ENCODE data around the gene GSK3B. TPM values are rescaled to one million over a fixed set of nuclear protein-coding genes. Genes with fewer than 3 reads are reported as not detected.

Gene GSK3B
- total and polyA plus RNA-seq, 2 donors (not counting 3 experiments of a cell fraction or from before 2014, with no cell fraction given): 22.1 to 50.1 TPM

DNA sequence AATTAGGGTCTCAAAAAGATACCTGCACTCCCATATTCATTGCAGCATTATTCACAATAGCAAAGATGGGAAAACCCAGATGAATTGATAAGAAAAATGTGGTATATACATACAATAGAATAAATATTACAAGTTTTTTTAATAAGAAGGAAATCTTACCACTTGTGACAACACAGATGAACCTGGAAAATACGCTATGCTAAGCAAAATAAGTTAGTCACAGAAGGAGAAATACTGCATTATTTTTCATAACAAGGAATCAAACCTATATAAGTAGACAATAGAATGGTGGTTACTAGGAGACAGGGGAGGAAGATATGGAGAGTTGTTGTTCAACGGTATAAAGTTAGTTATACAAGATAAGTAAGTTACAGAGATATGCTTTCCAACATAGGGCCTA lies 130.0 kb downstream of the GSK3B start:
- CTCF ChIA-PET: no interaction called here
- Histone ChIP-seq H3K27ac (ENCODE audit: insufficient read depth, low read depth, low read length) (no peak overlapping the region), H4K20me1 (replicated peaks; ENCODE audit: control insufficient read depth, extremely low read depth, insufficient read depth, low read length) (peaks cover 11% of the 10 kb centered on the region), H3K9ac (replicated peaks; ENCODE audit: extremely low read depth, insufficient read depth, low read length) (no peak overlapping the region), H3K36me3 (ENCODE audit: control insufficient read depth in 2 of 2, extremely low read depth in 1 of 2, insufficient read depth in 2 of 2, low read length in 2 of 2) (peaks cover 2% of the 10 kb centered on the region in 2 experiments), H3K4me2 (ENCODE audit: insufficient read depth, low read length) (no peak overlapping the region), H3K27me3 (ENCODE audit: control insufficient read depth in 2 of 2, insufficient read depth in 2 of 2, low read length in 2 of 2) (no peaks in the 10 kb centered on the region), H2AFZ (ENCODE audit: low read depth, low read length) (no peak overlapping the region), H3K4me1 (ENCODE audit: control insufficient read depth, extremely low read depth, insufficient read depth, low read length) (no peaks in the 10 kb centered on the region), H3K79me2 (ENCODE audit: control insufficient read depth, insufficient read depth, low read length) (peaks cover 71% of the 10 kb centered on the region), H3K9me3 (replicated peaks; ENCODE audit: control insufficient read depth, insufficient read depth, low read length) (no peaks in the 10 kb centered on the region), H3K4me3 (replicated peaks in 1 of 3; ENCODE audit: insufficient read depth in 1 of 3, low read depth in 1 of 3, low read length in 3 of 3) (no peak overlapping the region), H3K9me1 (replicated peaks; ENCODE audit: control insufficient read depth, extremely low read depth, insufficient read depth, low read length) (peaks cover 5% of the 10 kb centered on the region)
- TF ChIP-seq POLR2A (IDR thresholded peaks at IDR 0.05; ENCODE audit: low read depth, low read length) (no peak), EZH2 (IDR thresholded peaks at IDR 0.05; ENCODE audit: borderline replicate concordance, low read depth, low read length, severe bottlenecking) (no peak), CTCF (IDR thresholded peaks at IDR 0.05; ENCODE audit: extremely low read depth in 1 of 2, insufficient read depth in 1 of 2, low read depth in 1 of 2, low read length in 2 of 2) (no peak), FOS (IDR thresholded peaks at IDR 0.05; ENCODE audit: borderline replicate concordance, insufficient read depth, low read length) (no peak), GATA2 (IDR thresholded peaks at IDR 0.05; ENCODE audit: insufficient read depth, insufficient read length, low read depth, low read length) (no peak)
- TF ChIP-seq, protein P1, sequence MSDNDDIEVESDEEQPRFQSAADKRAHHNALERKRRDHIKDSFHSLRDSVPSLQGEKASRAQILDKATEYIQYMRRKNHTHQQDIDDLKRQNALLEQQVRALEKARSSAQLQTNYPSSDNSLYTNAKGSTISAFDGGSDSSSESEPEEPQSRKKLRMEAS (IDR thresholded peaks at IDR 0.05; ENCODE audit: insufficient read depth, insufficient read length): no peak
- no peak for DNase-seq (ENCODE audit: low read depth, low spot score)
- dilution Hi-C loops (cut with MboI; ENCODE audit: extremely low pct_ligation_motif_present, low sequenced_read_pairs): no loop called here
- FAIRE-seq: no peak
- BruUV-seq (replicated peaks): no TSS peak
- intact Hi-C loops (cut with micrococcal nuclease): no loop called here
- POLR2A ChIA-PET: no interaction called here

GRCh38 chr3:119955972-119956371 lies 138.3 kb downstream of the GSK3B start:
- Histone ChIP-seq H3K9me1 (replicated peaks; ENCODE audit: control insufficient read depth, extremely low read depth, insufficient read depth, low read length) (peaks cover 5% of the 10 kb centered on the region), H2AFZ (ENCODE audit: low read depth, low read length) (no peak overlapping the region), H3K36me3 (ENCODE audit: control insufficient read depth in 2 of 2, extremely low read depth in 1 of 2, insufficient read depth in 2 of 2, low read length in 2 of 2) (no peaks in the 10 kb centered on the region), H3K27ac (ENCODE audit: insufficient read depth, low read depth, low read length) (no peak overlapping the region), H3K4me2 (ENCODE audit: insufficient read depth, low read length) (no peak overlapping the region), H3K27me3 (ENCODE audit: control insufficient read depth in 2 of 2, insufficient read depth in 2 of 2, low read length in 2 of 2) (no peaks in the 10 kb centered on the region), H3K79me2 (ENCODE audit: control insufficient read depth, insufficient read depth, low read length) (peaks cover 69% of the 10 kb centered on the region), H3K9ac (replicated peaks; ENCODE audit: extremely low read depth, insufficient read depth, low read length) (no peak overlapping the region), H3K4me1 (ENCODE audit: control insufficient read depth, extremely low read depth, insufficient read depth, low read length) (no peaks in the 10 kb centered on the region), H4K20me1 (replicated peaks; ENCODE audit: control insufficient read depth, extremely low read depth, insufficient read depth, low read length) (peaks cover 9% of the 10 kb centered on the region), H3K9me3 (replicated peaks; ENCODE audit: control insufficient read depth, insufficient read depth, low read length) (no peaks in the 10 kb centered on the region), H3K4me3 (replicated peaks in 1 of 3; ENCODE audit: insufficient read depth in 1 of 3, low read depth in 1 of 3, low read length in 3 of 3) (no peak overlapping the region)
- no peak for TF ChIP-seq CTCF (IDR thresholded peaks at IDR 0.05; ENCODE audit: extremely low read depth in 1 of 2, insufficient read depth in 1 of 2, low read depth in 1 of 2, low read length in 2 of 2)
- no peak for TF ChIP-seq EZH2 (IDR thresholded peaks at IDR 0.05; ENCODE audit: borderline replicate concordance, low read depth, low read length, severe bottlenecking)
- no peak for TF ChIP-seq JUN (IDR thresholded peaks at IDR 0.05; ENCODE audit: borderline replicate concordance, insufficient read depth, insufficient read length, low read depth)
- TF ChIP-seq POLR2A (IDR thresholded peaks at IDR 0.05; ENCODE audit: low read depth, low read length): no peak
- no peak for TF ChIP-seq MYC (IDR thresholded peaks at IDR 0.05; ENCODE audit: low read depth, low read length)
- TF ChIP-seq POLR2AphosphoS5 (IDR thresholded peaks at IDR 0.05; ENCODE audit: insufficient read depth, low read depth, low read length): no peak
- no peak for TF ChIP-seq FOS (IDR thresholded peaks at IDR 0.05; ENCODE audit: borderline replicate concordance, insufficient read depth, low read length)
- TF ChIP-seq GATA2 (IDR thresholded peaks at IDR 0.05; ENCODE audit: insufficient read depth, insufficient read length, low read depth, low read length): no peak
- TF ChIP-seq, protein P1 (IDR thresholded peaks at IDR 0.05; ENCODE audit: insufficient read depth, insufficient read length): no peak
- ChIA-PET CTCF (interaction anchor here (1.0 kb wide), 1 partner anchor 9 kb away, joined by 3 read pairs; no protein-coding TSS in a partner anchor), POLR2A (no interaction called here)
- DNase-seq (ENCODE audit: low read depth, low spot score) (no peak), FAIRE-seq (no peak)
- dilution Hi-C loops (cut with MboI; ENCODE audit: extremely low pct_ligation_motif_present, low sequenced_read_pairs) (no loop called here), intact Hi-C loops (cut with micrococcal nuclease) (no loop called here)
- no TSS peak for BruUV-seq (replicated peaks)
